Panc1 (cell line): ENCODE data around the gene SHB. TPM values are rescaled to one million over a fixed set of nuclear protein-coding genes. Genes with fewer than 3 reads are reported as not detected.

Experiments
- ATAC-seq: fragments of 200-7000 bp; cut with Tn5 transposase; 2 replicates; pipeline ENCODE4 v1.9.1; 2020; ENCODE audit warnings: mild to moderate bottlenecking, moderate library complexity
- BruUV-seq: library from RNA; stranded (reverse); fragments of 400-500 nt; replicated peaks from 2 replicates; lab custom pipeline; 2021; lab: Mats Ljungman, UMichigan
- CTCF ChIA-PET: fragments of 300-600 bp; sonication (Branson Sonifier 250); formaldehyde crosslinking; loops from one replicate; lab custom pipeline; 2022; ENCODE audit warnings: antibody characterized with exemption; lab: Charles Lee
- POLR2A ChIA-PET: fragments of 300-600 bp; sonication (Branson Sonifier 250); formaldehyde crosslinking; loops from one replicate; lab custom pipeline; 2022; ENCODE audit warnings: antibody characterized with exemption; lab: Charles Lee
- DNase-seq: peaks from one replicate; pipeline ENCODE4 v3.0.0-alpha.2; 2010; ENCODE audit warnings: low read depth, low spot score
- H3K27ac ChIP-seq: 2 replicates; pipeline ENCODE4 v1.5.1; 2011; ENCODE audit warnings: mild to moderate bottlenecking, low read length, inconsistent platforms
- H3K27me3 ChIP-seq: fragments of 200-500 bp; sonication (Bioruptor generic); 2 replicates; pipeline ENCODE4 v1.6.0; 2014; ENCODE audit warnings: low read length, inconsistent platforms; ENCODE audit not compliant: control insufficient read depth, insufficient read depth
- H3K36me3 ChIP-seq: fragments of 200-500 bp; sonication (Bioruptor generic); 2 replicates; pipeline ENCODE4 v1.5.1; 2014; ENCODE audit warnings: inconsistent platforms, mild to moderate bottlenecking, low read length, moderate library complexity; ENCODE audit not compliant: control insufficient read depth, insufficient read depth
- H3K4me1 ChIP-seq: 2 replicates; pipeline ENCODE4 v1.5.1; 2011; ENCODE audit warnings: inconsistent platforms, mild to moderate bottlenecking, low read length, moderate library complexity; ENCODE audit not compliant: control insufficient read depth, insufficient read depth
- H3K4me3 ChIP-seq, 2 experiments: 2 replicates each; pipeline ENCODE4 v1.5.1; 2011 to 2012; ENCODE audit warnings: low read depth in 2 of 2, low read length in 2 of 2, mild to moderate bottlenecking in 2 of 2, inconsistent platforms in 1 of 2, moderate library complexity in 1 of 2
- H3K9me3 ChIP-seq: fragments of 200-500 bp; sonication (Bioruptor generic); 2 replicates; pipeline ENCODE4 v1.5.1; 2014; ENCODE audit warnings: low read depth, mild to moderate bottlenecking, inconsistent platforms, low read length, moderate library complexity; ENCODE audit not compliant: control insufficient read depth, insufficient read depth
- POLR2AphosphoS5 ChIP-seq: IDR thresholded peaks from 2 replicates; pipeline ENCODE4 v1.6.1; 2012; ENCODE audit warnings: mild to moderate bottlenecking, low read depth, low read length, moderate library complexity
- SIN3A ChIP-seq: IDR thresholded peaks from 2 replicates; pipeline ENCODE4 v1.6.1; 2012; ENCODE audit warnings: low read depth, mild to moderate bottlenecking, low read length, moderate library complexity, borderline replicate concordance; ENCODE audit not compliant: insufficient read depth
- TCF7L2 ChIP-seq: IDR thresholded peaks from 2 replicates; pipeline ENCODE4 v1.6.1; 2011; ENCODE audit warnings: mild to moderate bottlenecking, low read depth, low read length, inconsistent platforms
- in situ Hi-C: cut with HindIII; loops from 2 replicates; pipeline ENCODE4 v1.10.0; 2016; ENCODE audit warnings: low sequenced_read_pairs, low pct_unique_long_range_greater_than_20kb
- intact Hi-C: fragments of 100-400 bp; cut with micrococcal nuclease; formaldehyde crosslinking; loops from one replicate; pipeline ENCODE4 v1.10.0; 2022; ENCODE audit not compliant: unreplicated experiment
- total RNA-seq: library from RNA; stranded (reverse); gene quantifications from one replicate; pipeline ENCODE4 v1.2.1, GENCODE V29; 2021; ENCODE audit not compliant: unreplicated experiment
- TF ChIP-seq, protein P1 (sequence below), 2 experiments: IDR thresholded peaks; 2 replicates each; pipeline ENCODE4 v1.6.1; 2011 to 2012; ENCODE audit warnings: low read depth in 2 of 2, control low read depth in 1 of 2, low read length in 1 of 2, mild to moderate bottlenecking in 1 of 2, moderate library complexity in 1 of 2; ENCODE audit not compliant: insufficient read depth in 1 of 2
- TF ChIP-seq, protein P2 (sequence below): fragments of 450-650 bp; IDR thresholded peaks from 2 replicates; pipeline ENCODE4 v1.5.1; 2017; ENCODE audit warnings: mild to moderate bottlenecking

Gene SHB
- total RNA-seq, 1 experiment from 2014 or later, result 59.9 TPM

- POLR2A ChIA-PET, result interaction anchor here (0.7 kb wide), 1 partner anchor 365 kb away, joined by 8 read pairs; no protein-coding TSS in a partner anchor
- intact Hi-C loops (loop anchor here (10.0 kb wide), 1 partner anchor 496 kb away; the partner anchor contains the start of gene ALDH1B1), in situ Hi-C loops (no loop called here)
- no TSS peak for BruUV-seq
- ATAC-seq (no peak), DNase-seq (no peak)
- no peaks in the 10 kb centered on the region for H3K27me3 ChIP-seq
- H3K4me1 ChIP-seq, result peaks cover 3% of the 10 kb centered on the region; the same call in 1 of the 2 replicates
- H3K36me3 ChIP-seq, result peaks cover 7% of the 10 kb centered on the region
- H3K27ac ChIP-seq, result no peak overlapping the region
- TF ChIP-seq, protein P1, sequence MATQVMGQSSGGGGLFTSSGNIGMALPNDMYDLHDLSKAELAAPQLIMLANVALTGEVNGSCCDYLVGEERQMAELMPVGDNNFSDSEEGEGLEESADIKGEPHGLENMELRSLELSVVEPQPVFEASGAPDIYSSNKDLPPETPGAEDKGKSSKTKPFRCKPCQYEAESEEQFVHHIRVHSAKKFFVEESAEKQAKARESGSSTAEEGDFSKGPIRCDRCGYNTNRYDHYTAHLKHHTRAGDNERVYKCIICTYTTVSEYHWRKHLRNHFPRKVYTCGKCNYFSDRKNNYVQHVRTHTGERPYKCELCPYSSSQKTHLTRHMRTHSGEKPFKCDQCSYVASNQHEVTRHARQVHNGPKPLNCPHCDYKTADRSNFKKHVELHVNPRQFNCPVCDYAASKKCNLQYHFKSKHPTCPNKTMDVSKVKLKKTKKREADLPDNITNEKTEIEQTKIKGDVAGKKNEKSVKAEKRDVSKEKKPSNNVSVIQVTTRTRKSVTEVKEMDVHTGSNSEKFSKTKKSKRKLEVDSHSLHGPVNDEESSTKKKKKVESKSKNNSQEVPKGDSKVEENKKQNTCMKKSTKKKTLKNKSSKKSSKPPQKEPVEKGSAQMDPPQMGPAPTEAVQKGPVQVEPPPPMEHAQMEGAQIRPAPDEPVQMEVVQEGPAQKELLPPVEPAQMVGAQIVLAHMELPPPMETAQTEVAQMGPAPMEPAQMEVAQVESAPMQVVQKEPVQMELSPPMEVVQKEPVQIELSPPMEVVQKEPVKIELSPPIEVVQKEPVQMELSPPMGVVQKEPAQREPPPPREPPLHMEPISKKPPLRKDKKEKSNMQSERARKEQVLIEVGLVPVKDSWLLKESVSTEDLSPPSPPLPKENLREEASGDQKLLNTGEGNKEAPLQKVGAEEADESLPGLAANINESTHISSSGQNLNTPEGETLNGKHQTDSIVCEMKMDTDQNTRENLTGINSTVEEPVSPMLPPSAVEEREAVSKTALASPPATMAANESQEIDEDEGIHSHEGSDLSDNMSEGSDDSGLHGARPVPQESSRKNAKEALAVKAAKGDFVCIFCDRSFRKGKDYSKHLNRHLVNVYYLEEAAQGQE (IDR thresholded peaks at IDR 0.05; ENCODE audit: insufficient read depth in 1 of 2, low read depth in 2 of 2, low read length in 1 of 2), result no peak
- TF ChIP-seq SIN3A (no peak), POLR2AphosphoS5 (no peak), TCF7L2 (no peak)
- TF ChIP-seq, protein P2, sequence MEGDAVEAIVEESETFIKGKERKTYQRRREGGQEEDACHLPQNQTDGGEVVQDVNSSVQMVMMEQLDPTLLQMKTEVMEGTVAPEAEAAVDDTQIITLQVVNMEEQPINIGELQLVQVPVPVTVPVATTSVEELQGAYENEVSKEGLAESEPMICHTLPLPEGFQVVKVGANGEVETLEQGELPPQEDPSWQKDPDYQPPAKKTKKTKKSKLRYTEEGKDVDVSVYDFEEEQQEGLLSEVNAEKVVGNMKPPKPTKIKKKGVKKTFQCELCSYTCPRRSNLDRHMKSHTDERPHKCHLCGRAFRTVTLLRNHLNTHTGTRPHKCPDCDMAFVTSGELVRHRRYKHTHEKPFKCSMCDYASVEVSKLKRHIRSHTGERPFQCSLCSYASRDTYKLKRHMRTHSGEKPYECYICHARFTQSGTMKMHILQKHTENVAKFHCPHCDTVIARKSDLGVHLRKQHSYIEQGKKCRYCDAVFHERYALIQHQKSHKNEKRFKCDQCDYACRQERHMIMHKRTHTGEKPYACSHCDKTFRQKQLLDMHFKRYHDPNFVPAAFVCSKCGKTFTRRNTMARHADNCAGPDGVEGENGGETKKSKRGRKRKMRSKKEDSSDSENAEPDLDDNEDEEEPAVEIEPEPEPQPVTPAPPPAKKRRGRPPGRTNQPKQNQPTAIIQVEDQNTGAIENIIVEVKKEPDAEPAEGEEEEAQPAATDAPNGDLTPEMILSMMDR, result no peak
- CTCF ChIA-PET, result interaction anchor here (0.5 kb wide), 1 partner anchor 505 kb away, joined by 7 read pairs; no protein-coding TSS in a partner anchor
- H3K4me3 ChIP-seq, result no peak overlapping the region
- H3K9me3 ChIP-seq, result no peaks in the 10 kb centered on the region
Observed at GRCh38 chr9:37899041-37899440, 170.0 kb downstream of the SHB start.

DNA sequence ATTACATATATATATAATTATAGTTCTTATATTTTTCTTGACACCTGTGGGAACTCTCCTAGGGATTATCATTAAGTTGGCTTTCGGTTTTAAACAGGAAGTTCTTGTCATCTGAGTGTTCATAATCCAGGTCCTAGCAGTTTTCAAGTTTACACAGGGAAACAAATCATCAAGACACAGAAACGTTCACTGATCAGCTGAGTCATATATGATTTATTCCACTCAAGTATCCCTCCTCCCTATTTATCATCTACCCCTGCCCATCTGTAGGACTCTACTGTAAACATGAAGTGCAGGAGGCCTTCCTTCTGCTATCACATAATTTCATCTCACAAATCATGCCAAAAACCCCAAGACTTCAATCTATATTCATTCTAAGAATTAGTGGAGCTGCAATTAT lies 171.4 kb downstream of the SHB start:
- H3K36me3 ChIP-seq, result peaks cover 4% of the 10 kb centered on the region; the same call in 1 of the 2 replicates
- CTCF ChIA-PET, result no interaction called here
- no peak overlapping the region for H3K27ac ChIP-seq
- H3K9me3 ChIP-seq, result no peaks in the 10 kb centered on the region
- intact Hi-C loops, result loop anchor here (10.0 kb wide), 1 partner anchor 497 kb away; the partner anchor contains the start of gene ALDH1B1
- ATAC-seq (no peak), DNase-seq (no peak)
- POLR2A ChIA-PET, result no interaction called here
- no peak for TF ChIP-seq SIN3A
- no peaks in the 10 kb centered on the region for H3K27me3 ChIP-seq
- peaks cover 2% of the 10 kb centered on the region; the same call in 1 of the 2 replicates for H3K4me1 ChIP-seq
- no peak overlapping the region for H3K4me3 ChIP-seq
- BruUV-seq, result no TSS peak
- in situ Hi-C loops, result no loop called here

GRCh38 chr9:37892063-37892462 lies 177.0 kb downstream of the SHB start:
- TF ChIP-seq TCF7L2 (no peak), POLR2AphosphoS5 (no peak), SIN3A (no peak)
- TF ChIP-seq, protein P2, result no peak
- TF ChIP-seq, protein P1 (IDR thresholded peaks at IDR 0.05; ENCODE audit: insufficient read depth in 1 of 2, low read depth in 2 of 2, low read length in 1 of 2), result no peak
- POLR2A ChIA-PET, result no interaction called here
- DNase-seq (no peak), ATAC-seq (no peak)
- Histone ChIP-seq H3K9me3 (no peaks in the 10 kb centered on the region), H3K27me3 (no peaks in the 10 kb centered on the region), H3K4me3 (no peak overlapping the region), H3K36me3 (peaks cover 6% of the 10 kb centered on the region), H3K4me1 (no peaks in the 10 kb centered on the region), H3K27ac (no peak overlapping the region)
- in situ Hi-C loops (no loop called here), intact Hi-C loops (loop anchor here (10.0 kb wide), 1 partner anchor 503 kb away; the partner anchor contains the start of gene ALDH1B1)
- CTCF ChIA-PET, result no interaction called here
- BruUV-seq, result no TSS peak
